GM19025 (cell line): Measurements from ENCODE around the gene ATG14.

ENCODE experiments used
- ATAC-seq: cut with Tn5 transposase; IDR thresholded peaks from one replicate; pipeline ENCODE4 v1.9.1; 2021; ENCODE audit warnings: mild to moderate bottlenecking, low read depth, moderate library complexity; ENCODE audit not compliant: unreplicated experiment

The ATG14 gene

DNA sequence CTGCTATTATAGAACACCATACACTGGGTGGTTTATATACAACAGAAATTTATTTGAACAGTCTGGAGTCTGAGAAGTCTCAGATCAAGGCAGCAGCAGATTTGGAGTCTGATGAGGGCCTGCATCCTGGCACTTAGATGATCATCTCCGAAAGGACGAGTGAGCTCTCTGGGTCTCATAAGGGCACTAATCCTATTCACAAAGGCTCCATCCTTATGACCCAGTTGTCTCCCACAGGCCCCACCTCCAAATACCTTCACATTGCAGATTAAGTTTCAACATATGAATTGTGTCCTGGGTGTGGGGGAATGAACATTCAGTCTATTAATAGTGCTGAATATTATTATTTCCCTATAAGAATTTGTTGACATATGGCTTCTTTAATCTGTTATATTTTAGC lies 86.8 kb downstream of the ATG14 start:
- no peak for ATAC-seq

- no peak for ATAC-seq
Observed at GRCh38 chr14:55323910-55324309, 87.7 kb downstream of the ATG14 start.

- no peak for ATAC-seq
Observed at GRCh38 chr14:55318694-55319093, 92.9 kb downstream of the ATG14 start.

- ATAC-seq = no peak
Observed at GRCh38 chr14:55317542-55318306, 93.9 kb downstream of the ATG14 start.

DNA sequence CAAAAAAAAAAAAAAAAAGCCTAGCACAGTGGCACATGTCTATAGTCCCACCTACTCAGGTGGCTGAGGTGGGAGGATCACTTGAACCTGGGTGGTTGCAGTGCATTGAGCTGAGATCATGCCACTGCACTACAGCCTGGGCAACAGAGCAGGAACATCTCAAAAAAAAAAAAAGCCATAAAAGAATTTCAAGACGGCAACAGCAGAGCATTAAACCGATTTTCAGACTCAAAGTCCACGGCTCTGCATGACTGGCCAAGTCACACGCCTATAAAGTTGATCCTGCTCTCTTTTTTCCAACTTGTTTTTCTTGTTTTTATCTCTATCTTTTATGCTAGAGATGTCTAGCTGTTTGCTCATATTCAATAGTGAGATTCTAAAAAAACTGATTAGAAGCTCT lies 95.1 kb downstream of the ATG14 start:
- ATAC-seq = no peak
